ENCODE measurements around the gene MRPL37. TPM values are rescaled to one million over a fixed set of nuclear protein-coding genes. Genes with fewer than 3 reads are reported as not detected.

MRPL37 gene
- polyA plus RNA-seq, 2 of the 4 experiments (the other 2 are of a cell fraction): 16.2 to 68.9 TPM

DNA sequence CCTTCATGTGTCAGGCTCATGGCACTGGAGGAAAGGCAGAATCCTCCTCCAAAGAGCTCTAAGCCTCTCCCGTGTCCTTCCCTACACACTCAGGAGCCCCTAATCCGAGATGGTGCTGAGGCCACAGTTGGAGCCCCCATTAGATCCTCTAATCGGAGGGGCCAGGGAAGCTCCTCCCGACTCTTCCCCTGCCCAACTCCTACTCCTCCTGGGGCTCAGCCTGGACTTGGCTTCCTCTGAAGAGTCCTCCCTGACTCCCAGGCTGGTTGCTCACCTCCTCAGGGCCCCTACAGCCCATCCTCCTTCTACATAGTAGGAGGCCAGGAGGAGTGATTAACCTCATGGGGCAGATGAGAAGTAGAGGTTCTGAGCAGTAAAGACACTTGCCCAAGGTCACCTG is 25.9 kb upstream of the MRPL37 start:
- 74% methylated on average over 4 of the region's 4 CpGs for WGBS (ENCODE audit: missing lambda C conversion rate)
- Histone ChIP-seq H3K9me3 (no peaks in the 10 kb centered on the region), H3K4me2 (no peak overlapping the region), H3K4me3 (no peak overlapping the region), H3K4me1 (no peaks in the 10 kb centered on the region), H3K27ac (no peak overlapping the region)
- ChIA-PET CTCF (interaction anchor here (1.2 kb wide), 1 partner anchor 12 kb away, joined by 3 read pairs; no protein-coding TSS in a partner anchor), POLR2A (no interaction called here)
- ATAC-seq: no peak
- FAIRE-seq: no peak
- TF ChIP-seq RNF2 (IDR thresholded peaks at IDR 0.05; ENCODE audit: borderline replicate concordance, low read depth) (no peak), ZC3H11A (IDR thresholded peaks at IDR 0.05) (no peak), ESRRA (IDR thresholded peaks at IDR 0.05; ENCODE audit: borderline replicate concordance, low read length) (no peak)
- TF ChIP-seq, protein P1, sequence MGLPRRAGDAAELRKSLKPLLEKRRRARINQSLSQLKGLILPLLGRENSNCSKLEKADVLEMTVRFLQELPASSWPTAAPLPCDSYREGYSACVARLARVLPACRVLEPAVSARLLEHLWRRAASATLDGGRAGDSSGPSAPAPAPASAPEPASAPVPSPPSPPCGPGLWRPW (IDR thresholded peaks at IDR 0.05): no peak
- DNase-seq (ENCODE audit: low read depth in 1 of 2, low spot score in 1 of 2): no peak

DNA sequence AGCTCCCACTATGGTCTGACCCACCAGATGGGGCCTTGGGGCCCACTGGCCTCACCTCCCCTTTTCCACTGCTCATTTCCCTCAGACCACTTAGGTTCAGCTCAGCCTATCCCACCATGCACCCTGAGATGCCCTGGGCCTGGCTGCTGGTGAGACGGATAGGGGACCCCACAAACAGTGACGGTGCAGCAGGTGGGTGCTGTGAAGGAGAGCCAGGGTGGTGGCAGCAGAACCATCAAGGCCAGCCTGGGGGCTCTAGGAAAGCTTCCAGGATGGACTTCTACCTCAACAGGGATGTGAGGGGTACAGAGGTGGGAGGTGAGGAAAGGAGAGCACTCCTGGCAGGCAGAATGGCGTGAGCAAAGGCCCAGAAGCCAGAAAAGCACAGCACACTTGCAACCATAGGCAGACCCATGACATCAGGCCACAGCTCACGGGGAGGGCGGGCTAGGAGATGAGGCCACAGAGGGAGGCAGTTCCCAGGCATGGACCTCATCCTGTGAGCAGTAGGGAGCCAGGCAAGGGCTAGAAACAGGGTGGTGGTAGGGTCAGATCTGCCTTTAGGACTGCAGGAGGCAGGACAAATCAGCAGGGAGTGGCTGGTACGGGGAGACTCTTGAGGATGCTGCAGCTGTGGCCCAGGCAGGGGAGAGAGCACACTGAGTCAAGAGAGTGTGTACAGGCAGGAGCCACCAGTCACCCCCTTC is 23.2 kb upstream of the MRPL37 start:
- 86% methylated on average over 4 of the region's 6 CpGs for whole genome bisulfite sequencing (ENCODE audit: missing lambda C conversion rate)
- H3K4me1 ChIP-seq: no peaks in the 10 kb centered on the region
- ChIA-PET POLR2A (no interaction called here), CTCF (interaction anchor here (0.5 kb wide), 1 partner anchor 34 kb away, joined by 3 read pairs; no protein-coding TSS in a partner anchor)
- ATAC-seq: no peak
- DNase-seq (ENCODE audit: low read depth in 1 of 2, low spot score in 1 of 2): no peak
- no peaks in the 10 kb centered on the region for H3K9me3 ChIP-seq
- no peak overlapping the region for H3K4me3 ChIP-seq
- TF ChIP-seq POLR2AphosphoS2 (conservative IDR thresholded peaks at IDR 0.05; ENCODE audit: low read length) (no peak), CBX8 (IDR thresholded peaks at IDR 0.05) (no peak), SREBF2 (IDR thresholded peaks at IDR 0.05) (no peak), HOXB13 (CRISPR knock-in tag; IDR thresholded peaks at IDR 0.05; ENCODE audit: low read depth) (no peak), RNF2 (IDR thresholded peaks at IDR 0.05; ENCODE audit: borderline replicate concordance, low read depth) (no peak), JUN (IDR thresholded peaks at IDR 0.05) (no peak), PHF8 (IDR thresholded peaks at IDR 0.05; ENCODE audit: borderline replicate concordance, low read depth) (no peak), NPAS2 (CRISPR knock-in tag; IDR thresholded peaks at IDR 0.05; ENCODE audit: borderline replicate concordance) (no peak), GATA3 (IDR thresholded peaks at IDR 0.05; ENCODE audit: borderline replicate concordance) (no peak), NFE2L2 (conservative IDR thresholded peaks at IDR 0.05; ENCODE audit: low read length) (no peak), POLR2A (IDR thresholded peaks at IDR 0.05; ENCODE audit: low read length) (no peak), RCOR1 (IDR thresholded peaks at IDR 0.05; ENCODE audit: low read depth, low read length) (no peak)
- TF ChIP-seq, protein P1 (IDR thresholded peaks at IDR 0.05): no peak
- TF ChIP-seq, protein P2, sequence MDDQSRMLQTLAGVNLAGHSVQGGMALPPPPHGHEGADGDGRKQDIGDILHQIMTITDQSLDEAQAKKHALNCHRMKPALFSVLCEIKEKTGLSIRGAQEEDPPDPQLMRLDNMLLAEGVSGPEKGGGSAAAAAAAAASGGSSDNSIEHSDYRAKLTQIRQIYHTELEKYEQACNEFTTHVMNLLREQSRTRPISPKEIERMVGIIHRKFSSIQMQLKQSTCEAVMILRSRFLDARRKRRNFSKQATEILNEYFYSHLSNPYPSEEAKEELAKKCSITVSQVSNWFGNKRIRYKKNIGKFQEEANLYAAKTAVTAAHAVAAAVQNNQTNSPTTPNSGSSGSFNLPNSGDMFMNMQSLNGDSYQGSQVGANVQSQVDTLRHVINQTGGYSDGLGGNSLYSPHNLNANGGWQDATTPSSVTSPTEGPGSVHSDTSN (IDR thresholded peaks at IDR 0.05): no peak
- TF ChIP-seq, protein P3, sequence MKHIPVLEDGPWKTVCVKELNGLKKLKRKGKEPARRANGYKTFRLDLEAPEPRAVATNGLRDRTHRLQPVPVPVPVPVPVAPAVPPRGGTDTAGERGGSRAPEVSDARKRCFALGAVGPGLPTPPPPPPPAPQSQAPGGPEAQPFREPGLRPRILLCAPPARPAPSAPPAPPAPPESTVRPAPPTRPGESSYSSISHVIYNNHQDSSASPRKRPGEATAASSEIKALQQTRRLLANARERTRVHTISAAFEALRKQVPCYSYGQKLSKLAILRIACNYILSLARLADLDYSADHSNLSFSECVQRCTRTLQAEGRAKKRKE (CRISPR knock-in tag; IDR thresholded peaks at IDR 0.05; ENCODE audit: low read depth): no peak
- no peak for FAIRE-seq
- H3K27ac ChIP-seq: no peak overlapping the region
- no peak overlapping the region for H3K4me2 ChIP-seq

DNA sequence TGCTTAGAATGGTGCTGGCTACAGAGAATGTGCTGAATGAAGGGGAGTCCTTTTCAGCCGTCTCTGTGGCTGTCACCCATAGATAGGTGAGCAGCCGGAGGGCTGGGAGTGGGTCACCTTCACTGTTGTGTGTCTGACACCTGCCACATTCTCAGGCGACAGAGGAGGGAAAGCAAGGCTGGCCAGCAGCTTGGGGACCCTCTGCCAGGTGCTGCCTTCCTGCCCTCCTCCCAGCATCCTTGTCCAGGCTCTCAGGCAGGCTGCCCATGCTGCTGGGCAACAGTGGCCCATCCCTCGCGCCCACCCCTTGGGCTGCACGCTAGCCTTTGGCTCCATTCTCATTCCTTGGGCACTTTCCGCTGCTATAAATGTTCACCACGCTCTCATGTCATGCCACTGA is 22.2 kb upstream of the MRPL37 start:
- Histone ChIP-seq H3K4me3 (no peak overlapping the region), H3K4me1 (no peaks in the 10 kb centered on the region), H3K27ac (no peak overlapping the region), H3K4me2 (no peak overlapping the region), H3K9me3 (no peaks in the 10 kb centered on the region)
- no peak for FAIRE-seq
- 85% methylated on average over 8 of the region's 8 CpGs for WGBS (ENCODE audit: missing lambda C conversion rate)
- no peak for DNase-seq (ENCODE audit: low read depth in 1 of 2, low spot score in 1 of 2)
- POLR2A ChIA-PET: no interaction called here
- TF ChIP-seq EHF (CRISPR knock-in tag; IDR thresholded peaks at IDR 0.05) (no peak), NPAS2 (CRISPR knock-in tag; IDR thresholded peaks at IDR 0.05; ENCODE audit: borderline replicate concordance) (no peak), FOXS1 (CRISPR knock-in tag; IDR thresholded peaks at IDR 0.05) (no peak), RAD21 (conservative IDR thresholded peaks at IDR 0.05 in 1 of 2, IDR thresholded peaks at IDR 0.05 in 1 of 2) (no peak), TP53 (CRISPR knock-in tag; IDR thresholded peaks at IDR 0.05) (no peak), ESRRA (IDR thresholded peaks at IDR 0.05; ENCODE audit: borderline replicate concordance, low read length) (no peak), RFX5 (IDR thresholded peaks at IDR 0.05) (no peak), JUNB (IDR thresholded peaks at IDR 0.05) (no peak), EP300 (IDR thresholded peaks at IDR 0.05) (no peak), PHF8 (IDR thresholded peaks at IDR 0.05; ENCODE audit: borderline replicate concordance, low read depth) (no peak), MAFK (IDR thresholded peaks at IDR 0.05; ENCODE audit: partially characterized antibody) (no peak), MAZ (IDR thresholded peaks at IDR 0.05; ENCODE audit: borderline replicate concordance, low read depth, low read length) (no peak), ZNF302 (CRISPR knock-in tag; IDR thresholded peaks at IDR 0.05) (no peak), CHD4 (IDR thresholded peaks at IDR 0.05; ENCODE audit: borderline replicate concordance) (no peak)
- ATAC-seq: no peak
- CTCF ChIA-PET: no interaction called here
